H1 (cell line): ENCODE measurements around the gene TIAM2. TPM values are rescaled to one million over a fixed set of nuclear protein-coding genes. Genes with fewer than 3 reads are reported as not detected.

ENCODE experiments used
- CHD7 ChIP-seq: fragments of 300-600 bp; sonication (generic); IDR thresholded peaks from 2 replicates; pipeline ENCODE4 v1.7.1; 2012; ENCODE audit warnings: low read length, moderate library complexity, mild to moderate bottlenecking, inconsistent platforms; ENCODE audit not compliant: insufficient replicate concordance
- CTBP2 ChIP-seq: IDR thresholded peaks from 2 replicates; pipeline ENCODE4 v1.7.0; 2011; ENCODE audit warnings: borderline replicate concordance, mild to moderate bottlenecking, moderate library complexity, mixed read lengths, low read length; ENCODE audit not compliant: insufficient read depth, insufficient read length
- FOSL1 ChIP-seq: IDR thresholded peaks from 2 replicates; pipeline ENCODE4 v1.6.1; 2011; ENCODE audit warnings: mild to moderate bottlenecking, low read depth, low read length, moderate library complexity; ENCODE audit not compliant: insufficient read depth
- KDM5A ChIP-seq: fragments of 200-600 bp; IDR thresholded peaks from 2 replicates; pipeline ENCODE4 v1.7.1; 2012; ENCODE audit warnings: mild to moderate bottlenecking, low read length, inconsistent platforms, mixed read lengths
- NANOG ChIP-seq: IDR thresholded peaks from 2 replicates; pipeline ENCODE4 v1.6.1; 2011; ENCODE audit warnings: low read length, low read depth, mild to moderate bottlenecking, inconsistent platforms; ENCODE audit not compliant: insufficient read depth, poor library complexity, severe bottlenecking
- POLR2AphosphoS5 ChIP-seq: IDR thresholded peaks from 2 replicates; pipeline ENCODE4 v1.6.1; 2011; ENCODE audit warnings: low read depth, low read length
- SIN3A ChIP-seq, 2 experiments: IDR thresholded peaks in 1 of 2; conservative IDR thresholded peaks in 1 of 2; 2 replicates each; pipeline ENCODE4 v1.6.1; 2011 to 2012; ENCODE audit warnings: low read length in 2 of 2, improper control_type of control experiment in 1 of 2, low read depth in 1 of 2, mild to moderate bottlenecking in 1 of 2
- SIX5 ChIP-seq: IDR thresholded peaks from 2 replicates; pipeline ENCODE4 v1.6.1; 2011; ENCODE audit warnings: mild to moderate bottlenecking, low read depth, low read length
- SRF ChIP-seq: IDR thresholded peaks from 2 replicates; pipeline ENCODE4 v1.6.1; 2011; ENCODE audit warnings: mild to moderate bottlenecking, low read depth, low read length, moderate library complexity
- TAF1 ChIP-seq: IDR thresholded peaks from 2 replicates; pipeline ENCODE4 v1.6.1; 2011; ENCODE audit warnings: mild to moderate bottlenecking, low read depth, low read length
- ZNF274 ChIP-seq: IDR thresholded peaks from 2 replicates; pipeline ENCODE4 v1.7.0; 2012; ENCODE audit warnings: low read length, borderline replicate concordance; ENCODE audit errors: extremely low read depth
- polyA plus RNA-seq, 7 experiments: library from polyadenylated mRNA; depleted of rRNA in 3 of 7; stranded (reverse) in 5 of 7; unstranded in 2 of 7; fragments of >200 nt in 5 of 7; fragments of 200-250 nt in 2 of 7; gene quantifications; 1 replicate in 5 of 7; 2 replicates in 1 of 7; 4 replicates in 1 of 7; pipeline versions ENCODE4 v1.2.1 to v1.2.3, GENCODE V29; 2011 to 2013; ENCODE audit warnings: missing spikeins in 2 of 7, mixed read lengths in 2 of 7
- total RNA-seq: library from RNA; stranded (reverse); fragmentation: NEBNext Ultra II Directional; extraction: Animal tissue kit (Norgen Biotek cat#: 25700); gene quantifications from 2 replicates; pipeline ENCODE4 v1.2.1, GENCODE V29; 2021

The TIAM2 gene
- total and polyA plus RNA-seq, 2 of the 8 experiments (the other 6 are each of a cell fraction or from before 2014, with no cell fraction given), result 7.4 to 23.9 TPM

GRCh38 chr6:155103816-155104366, 108.8 kb downstream of the TIAM2 start (continued):
- TF ChIP-seq SIN3A (conservative IDR thresholded peaks at IDR 0.05 in 1 of 2, IDR thresholded peaks at IDR 0.05 in 1 of 2; ENCODE audit: low read depth in 1 of 2, low read length in 2 of 2) (no peak), TAF1 (no peak), SRF (no peak), ZNF274 (no peak), CHD7 (no peak), NANOG (no peak), CTBP2 (no peak), POLR2AphosphoS5 (no peak), FOSL1 (no peak), KDM5A (no peak), SIX5 (no peak)
